ENCODE data around the gene PHF8. TPM values are rescaled to one million over a fixed set of nuclear protein-coding genes. Genes with fewer than 3 reads are reported as not detected.

The PHF8 gene
- polyA plus RNA-seq (2011; rRNA removed): 11.7 and 18.6 TPM in 2 replicates
- polyA plus RNA-seq (2012; cell fraction: cytosol; rRNA removed): 8.0 and 8.7 TPM in 2 replicates
- 16.5 and 21.0 TPM in 2 replicates for polyA plus RNA-seq (2012; cell fraction: nucleus; rRNA removed)
- polyA plus RNA-seq (2017; fragmentation: RNase III; extraction: RNeasy Plus Mini Kit Qiagen cat#74134 plus additional on column Dnase treatment): 7.6 to 8.7 TPM (median 8.4 TPM) in 3 replicates
- polyA minus RNA-seq (2011; rRNA and poly(A)+ RNA removed): 53.0 and 60.0 TPM in 2 replicates

DNA sequence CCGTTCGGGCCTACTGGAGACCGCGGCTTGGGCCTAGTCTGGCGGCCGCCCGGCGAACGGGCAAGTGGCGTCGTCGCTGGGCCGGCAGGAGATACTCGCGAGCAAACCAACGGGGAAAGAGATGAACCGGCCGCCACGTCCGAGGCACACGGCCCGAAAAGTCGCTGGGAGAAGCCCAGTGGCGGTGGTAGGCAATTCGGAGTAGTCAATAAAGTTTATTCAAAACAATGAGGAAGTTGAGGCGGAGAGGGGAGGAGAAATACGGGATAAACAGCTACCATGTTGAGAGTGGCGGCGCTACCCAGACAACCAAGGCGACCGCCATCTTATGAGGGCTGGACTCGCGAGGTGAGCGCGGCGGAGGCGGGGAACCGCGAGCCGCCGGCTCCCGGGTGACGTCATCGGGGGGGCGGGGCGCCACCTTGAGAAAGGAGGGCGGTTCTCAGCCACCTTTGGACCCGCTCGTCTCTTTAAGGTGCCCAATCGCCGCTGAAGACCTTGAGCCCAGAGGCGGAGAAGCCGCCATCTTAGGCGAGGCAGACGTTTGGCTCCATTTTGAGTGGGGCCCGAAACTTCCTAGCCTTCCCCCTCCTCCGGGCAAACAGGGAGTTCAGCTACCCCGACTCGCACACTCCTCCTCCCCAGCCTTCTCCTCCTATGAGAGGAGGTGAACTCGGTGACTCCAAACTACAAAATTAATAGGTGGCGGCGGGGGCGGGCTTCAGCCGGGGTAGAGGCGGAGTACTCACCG is at the start of gene PHF8:
Gene PHF8 (minus strand): TSS at position 348 of the 751 bp plus-strand sequence. CDS start 1,745 bp downstream, outside the sequence.
- peak within 1 kb of the TSS; percentile 96 to 99 for H3K27ac ChIP-seq
- ChIA-PET CTCF (interaction anchor here (1.1 to 2.5 kb wide), 2 partner anchors 12 to 13 kb away, joined by 3 to 6 read pairs; no protein-coding TSS in a partner anchor), POLR2A (interaction anchor here (0.6 to 3.2 kb wide), 7 partner anchors 25 to 621 kb away, joined by 3 to 16 read pairs (median 3); partner anchors contain the start of genes GNL3L, RIBC1 and SMC1A)
- DNase-seq (ENCODE audit: low read depth in 1 of 2, low spot score in 1 of 2): peak; percentile 76 to 97
- TF ChIP-seq MAZ (IDR thresholded peaks at IDR 0.05; ENCODE audit: borderline replicate concordance, low read depth, low read length) (no peak), HEYL (CRISPR knock-in tag; IDR thresholded peaks at IDR 0.05) (no peak), JUN (IDR thresholded peaks at IDR 0.05) (peak in 1 of 2 experiments; percentile 88; a peak in 3 of 5 replicates), PHF8 (IDR thresholded peaks at IDR 0.05; ENCODE audit: borderline replicate concordance, low read depth) (peak; percentile 92), MYC (IDR thresholded peaks at IDR 0.05; ENCODE audit: borderline replicate concordance, low read length) (no peak), RARB (CRISPR knock-in tag; IDR thresholded peaks at IDR 0.05) (no peak), EHF (CRISPR knock-in tag; IDR thresholded peaks at IDR 0.05) (peak; percentile 73; the same call in 1 of the 2 replicates), ZFP36 (IDR thresholded peaks at IDR 0.05; ENCODE audit: borderline replicate concordance, partially characterized antibody) (no peak), POLR2A (IDR thresholded peaks at IDR 0.05; ENCODE audit: low read length) (peak; percentile 42), CHD2 (IDR thresholded peaks at IDR 0.05; ENCODE audit: low read length, partially characterized antibody) (peak; percentile 36), CBX8 (IDR thresholded peaks at IDR 0.05) (no peak; the same call in 1 of the 2 replicates), HDAC2 (IDR thresholded peaks at IDR 0.05) (no peak), EHMT2 (IDR thresholded peaks at IDR 0.05; ENCODE audit: low read depth) (no peak), FOSL2 (IDR thresholded peaks at IDR 0.05) (no peak), FOSL2 (CRISPR knock-in tag; IDR thresholded peaks at IDR 0.05) (peak; percentile 90), HOXB5 (CRISPR knock-in tag; IDR thresholded peaks at IDR 0.05) (0 out of 2 replicates have a peak, but pooled peaks have one; percentile 43)
- TF ChIP-seq, protein P1, sequence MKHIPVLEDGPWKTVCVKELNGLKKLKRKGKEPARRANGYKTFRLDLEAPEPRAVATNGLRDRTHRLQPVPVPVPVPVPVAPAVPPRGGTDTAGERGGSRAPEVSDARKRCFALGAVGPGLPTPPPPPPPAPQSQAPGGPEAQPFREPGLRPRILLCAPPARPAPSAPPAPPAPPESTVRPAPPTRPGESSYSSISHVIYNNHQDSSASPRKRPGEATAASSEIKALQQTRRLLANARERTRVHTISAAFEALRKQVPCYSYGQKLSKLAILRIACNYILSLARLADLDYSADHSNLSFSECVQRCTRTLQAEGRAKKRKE (CRISPR knock-in tag; IDR thresholded peaks at IDR 0.05; ENCODE audit: low read depth): no peak
- TF ChIP-seq, protein P2, sequence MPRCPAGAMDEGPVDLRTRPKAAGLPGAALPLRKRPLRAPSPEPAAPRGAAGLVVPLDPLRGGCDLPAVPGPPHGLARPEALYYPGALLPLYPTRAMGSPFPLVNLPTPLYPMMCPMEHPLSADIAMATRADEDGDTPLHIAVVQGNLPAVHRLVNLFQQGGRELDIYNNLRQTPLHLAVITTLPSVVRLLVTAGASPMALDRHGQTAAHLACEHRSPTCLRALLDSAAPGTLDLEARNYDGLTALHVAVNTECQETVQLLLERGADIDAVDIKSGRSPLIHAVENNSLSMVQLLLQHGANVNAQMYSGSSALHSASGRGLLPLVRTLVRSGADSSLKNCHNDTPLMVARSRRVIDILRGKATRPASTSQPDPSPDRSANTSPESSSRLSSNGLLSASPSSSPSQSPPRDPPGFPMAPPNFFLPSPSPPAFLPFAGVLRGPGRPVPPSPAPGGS (IDR thresholded peaks at IDR 0.05): 0 out of 3 replicates have a peak, but pooled peaks have one; percentile 35
- TF ChIP-seq, protein P3, sequence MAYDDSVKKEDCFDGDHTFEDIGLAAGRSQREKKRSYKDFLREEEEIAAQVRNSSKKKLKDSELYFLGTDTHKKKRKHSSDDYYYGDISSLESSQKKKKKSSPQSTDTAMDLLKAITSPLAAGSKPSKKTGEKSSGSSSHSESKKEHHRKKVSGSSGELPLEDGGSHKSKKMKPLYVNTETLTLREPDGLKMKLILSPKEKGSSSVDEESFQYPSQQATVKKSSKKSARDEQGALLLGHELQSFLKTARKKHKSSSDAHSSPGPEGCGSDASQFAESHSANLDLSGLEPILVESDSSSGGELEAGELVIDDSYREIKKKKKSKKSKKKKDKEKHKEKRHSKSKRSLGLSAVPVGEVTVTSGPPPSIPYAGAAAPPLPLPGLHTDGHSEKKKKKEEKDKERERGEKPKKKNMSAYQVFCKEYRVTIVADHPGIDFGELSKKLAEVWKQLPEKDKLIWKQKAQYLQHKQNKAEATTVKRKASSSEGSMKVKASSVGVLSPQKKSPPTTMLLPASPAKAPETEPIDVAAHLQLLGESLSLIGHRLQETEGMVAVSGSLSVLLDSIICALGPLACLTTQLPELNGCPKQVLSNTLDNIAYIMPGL (CRISPR knock-in tag; IDR thresholded peaks at IDR 0.05; ENCODE audit: borderline replicate concordance): peak; percentile 90
- TF ChIP-seq, protein P4, sequence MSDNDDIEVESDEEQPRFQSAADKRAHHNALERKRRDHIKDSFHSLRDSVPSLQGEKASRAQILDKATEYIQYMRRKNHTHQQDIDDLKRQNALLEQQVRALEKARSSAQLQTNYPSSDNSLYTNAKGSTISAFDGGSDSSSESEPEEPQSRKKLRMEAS (IDR thresholded peaks at IDR 0.05): peak; percentile 59
- TF ChIP-seq, protein P5, sequence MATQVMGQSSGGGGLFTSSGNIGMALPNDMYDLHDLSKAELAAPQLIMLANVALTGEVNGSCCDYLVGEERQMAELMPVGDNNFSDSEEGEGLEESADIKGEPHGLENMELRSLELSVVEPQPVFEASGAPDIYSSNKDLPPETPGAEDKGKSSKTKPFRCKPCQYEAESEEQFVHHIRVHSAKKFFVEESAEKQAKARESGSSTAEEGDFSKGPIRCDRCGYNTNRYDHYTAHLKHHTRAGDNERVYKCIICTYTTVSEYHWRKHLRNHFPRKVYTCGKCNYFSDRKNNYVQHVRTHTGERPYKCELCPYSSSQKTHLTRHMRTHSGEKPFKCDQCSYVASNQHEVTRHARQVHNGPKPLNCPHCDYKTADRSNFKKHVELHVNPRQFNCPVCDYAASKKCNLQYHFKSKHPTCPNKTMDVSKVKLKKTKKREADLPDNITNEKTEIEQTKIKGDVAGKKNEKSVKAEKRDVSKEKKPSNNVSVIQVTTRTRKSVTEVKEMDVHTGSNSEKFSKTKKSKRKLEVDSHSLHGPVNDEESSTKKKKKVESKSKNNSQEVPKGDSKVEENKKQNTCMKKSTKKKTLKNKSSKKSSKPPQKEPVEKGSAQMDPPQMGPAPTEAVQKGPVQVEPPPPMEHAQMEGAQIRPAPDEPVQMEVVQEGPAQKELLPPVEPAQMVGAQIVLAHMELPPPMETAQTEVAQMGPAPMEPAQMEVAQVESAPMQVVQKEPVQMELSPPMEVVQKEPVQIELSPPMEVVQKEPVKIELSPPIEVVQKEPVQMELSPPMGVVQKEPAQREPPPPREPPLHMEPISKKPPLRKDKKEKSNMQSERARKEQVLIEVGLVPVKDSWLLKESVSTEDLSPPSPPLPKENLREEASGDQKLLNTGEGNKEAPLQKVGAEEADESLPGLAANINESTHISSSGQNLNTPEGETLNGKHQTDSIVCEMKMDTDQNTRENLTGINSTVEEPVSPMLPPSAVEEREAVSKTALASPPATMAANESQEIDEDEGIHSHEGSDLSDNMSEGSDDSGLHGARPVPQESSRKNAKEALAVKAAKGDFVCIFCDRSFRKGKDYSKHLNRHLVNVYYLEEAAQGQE (IDR thresholded peaks at IDR 0.05): 0 out of 2 replicates have a peak, but pooled peaks have one; percentile 23
- TF ChIP-seq, protein P6, sequence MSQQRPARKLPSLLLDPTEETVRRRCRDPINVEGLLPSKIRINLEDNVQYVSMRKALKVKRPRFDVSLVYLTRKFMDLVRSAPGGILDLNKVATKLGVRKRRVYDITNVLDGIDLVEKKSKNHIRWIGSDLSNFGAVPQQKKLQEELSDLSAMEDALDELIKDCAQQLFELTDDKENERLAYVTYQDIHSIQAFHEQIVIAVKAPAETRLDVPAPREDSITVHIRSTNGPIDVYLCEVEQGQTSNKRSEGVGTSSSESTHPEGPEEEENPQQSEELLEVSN (IDR thresholded peaks at IDR 0.05; ENCODE audit: borderline replicate concordance, low read depth): peak; percentile 8; the same call in 1 of the 2 replicates
- peak within 1 kb of the TSS; percentile 77 for H3K4me3 ChIP-seq
- no peaks in the 10 kb centered on the region for H3K9me3 ChIP-seq
- peak within 1 kb of the TSS; percentile 97 for H3K4me2 ChIP-seq
- H3K4me1 ChIP-seq: peaks cover 16% of the 10 kb centered on the region
- peak; percentile 90 to 94 for ATAC-seq
- no peak for FAIRE-seq
- under 1% methylated on average over 46 of the region's 66 CpGs for WGBS (ENCODE audit: missing lambda C conversion rate)

Measured in A549 (cell line).